K562 (cell line): Measurements from ENCODE around the gene PTPN14. TPM values are rescaled to one million over a fixed set of nuclear protein-coding genes. Genes with fewer than 3 reads are reported as not detected.

Experiments
- ATAC-seq: fragments of 200-7000 bp; cut with Tn5 transposase; 3 replicates; pipeline ENCODE4 v1.9.1; 2020; ENCODE audit warnings: moderate library complexity
- BruUV-seq: library from RNA; stranded (reverse); fragments of 400-500 nt; replicated peaks from 2 replicates; lab custom pipeline; 2021; lab: Mats Ljungman, UMichigan
- CTCF ChIA-PET: fragments of 300-600 bp; formaldehyde crosslinking; extraction: SDS; loops from one replicate; lab custom pipeline; 2021; ENCODE audit warnings: low intra/inter-chr PET ratio; lab: Yijun Ruan, JAX
- POLR2A ChIA-PET: fragments of 300-600, 350-650 bp; sonication (Branson Sonifier 250); formaldehyde crosslinking; extraction: SDS; loops from one replicate; lab custom pipeline; 2021; ENCODE audit warnings: antibody characterized with exemption, inconsistent platforms; lab: Yijun Ruan, JAX
- DNase-seq, 4 experiments: peaks; one replicate each; pipeline versions ENCODE4 v3.0.0 to v3.0.0-alpha.2; 2011 to 2018; ENCODE audit warnings: low spot score in 3 of 4, mixed read lengths in 3 of 4; ENCODE audit errors: extremely low read depth in 1 of 4
- FAIRE-seq: peaks from 2 replicates; lab custom pipeline; 2011; peaks lifted over from hg19 to GRCh38; lab: Jason Lieb, UNC
- H2AFZ ChIP-seq: 2 replicates; pipeline ENCODE4 v1.6.0; 2011; ENCODE audit warnings: low read depth, low read length, control low read depth, inconsistent platforms
- H3K27ac ChIP-seq: fragments of 200-600 bp; 3 replicates; pipeline ENCODE4 v1.8.0; 2011; ENCODE audit warnings: low read depth, mild to moderate bottlenecking, control low read depth, inconsistent platforms, low read length, moderate library complexity, mixed read lengths; ENCODE audit errors: extremely low read depth
- H3K27me3 ChIP-seq, 2 experiments: fragments of 300-600 bp in 1 of 2; 2 replicates in 1 of 2; 3 replicates in 1 of 2; pipeline versions ENCODE4 v1.6.0 to v1.8.0; 2011; ENCODE audit warnings: inconsistent platforms in 2 of 2, low read length in 2 of 2, mild to moderate bottlenecking in 1 of 2, mixed read lengths in 1 of 2, moderate library complexity in 1 of 2; ENCODE audit not compliant: control insufficient read depth in 2 of 2, insufficient read depth in 2 of 2
- H3K36me3 ChIP-seq: fragments of 300-600 bp; 3 replicates; pipeline ENCODE4 v1.8.0; 2011; ENCODE audit warnings: mild to moderate bottlenecking, low read length, inconsistent platforms; ENCODE audit not compliant: control insufficient read depth, insufficient read depth
- H3K4me1 ChIP-seq, 2 experiments: fragments of 200-600 bp in 1 of 2; replicated peaks in 1 of 2; 2 replicates in 1 of 2; 3 replicates in 1 of 2; pipeline versions ENCODE4 v1.5.1 to v1.8.0; 2011; ENCODE audit warnings: inconsistent platforms in 2 of 2, low read length in 2 of 2, mild to moderate bottlenecking in 1 of 2, mixed read lengths in 1 of 2, moderate library complexity in 1 of 2; ENCODE audit not compliant: control insufficient read depth in 2 of 2, insufficient read depth in 2 of 2
- H3K4me2 ChIP-seq: 2 replicates; pipeline ENCODE4 v1.6.1; 2011; ENCODE audit warnings: low read length, control low read depth, inconsistent platforms, mixed read lengths; ENCODE audit not compliant: insufficient read depth
- H3K4me3 ChIP-seq: fragments of 200-600 bp; sonication (generic), shearing (Covaris generic); 2 replicates; pipeline ENCODE4 v1.5.1; 2016; ENCODE audit warnings: control low read depth, inconsistent platforms
- H3K79me2 ChIP-seq: fragments of 200-600 bp; 3 replicates; pipeline ENCODE4 v1.8.0; 2011; ENCODE audit warnings: low read length, inconsistent platforms; ENCODE audit not compliant: control insufficient read depth, insufficient read depth
- H3K9ac ChIP-seq, 2 experiments: 2 replicates each; pipeline versions ENCODE4 v1.6.0 to v1.6.1; 2011; ENCODE audit warnings: low read depth in 2 of 2, low read length in 2 of 2, control low read depth in 1 of 2, inconsistent platforms in 1 of 2, mild to moderate bottlenecking in 1 of 2, mixed read lengths in 1 of 2; ENCODE audit not compliant: insufficient read depth in 1 of 2
- H3K9me1 ChIP-seq: one replicate; pipeline ENCODE4 v1.6.0; 2011; ENCODE audit warnings: inconsistent platforms, mild to moderate bottlenecking, low read length, moderate library complexity; ENCODE audit not compliant: control insufficient read depth, insufficient read depth
- H3K9me3 ChIP-seq: replicated peaks from 2 replicates; pipeline ENCODE4 v1.5.1; 2011; ENCODE audit warnings: low read depth, low read length, inconsistent platforms; ENCODE audit not compliant: control insufficient read depth, insufficient read depth
- H4K20me1 ChIP-seq: replicated peaks from 2 replicates; pipeline ENCODE4 v1.6.1; 2011; ENCODE audit warnings: low read length, inconsistent platforms, mixed read lengths; ENCODE audit not compliant: control insufficient read depth, insufficient read depth
- CREM ChIP-seq: IDR thresholded peaks from 2 replicates; pipeline ENCODE4 v1.6.1; 2014; ENCODE audit warnings: antibody characterized with exemption, low read depth
- MGA ChIP-seq: fragments of 450-650 bp; IDR thresholded peaks from 2 replicates; pipeline ENCODE4 v1.6.1; 2016; ENCODE audit warnings: mild to moderate bottlenecking, moderate library complexity
- RBM14 ChIP-seq: fragments of 200-400 bp; formaldehyde crosslinking; IDR thresholded peaks from 2 replicates; pipeline ENCODE4 v1.6.1; 2018; ENCODE audit warnings: low read depth, mild to moderate bottlenecking, low read length, moderate library complexity, borderline replicate concordance; ENCODE audit not compliant: insufficient read depth
- SREBF1 ChIP-seq: fragments of 150-350 bp; IDR thresholded peaks from 2 replicates; pipeline ENCODE4 v1.6.1; 2014; ENCODE audit warnings: antibody characterized with exemption, low read depth, low read length, borderline replicate concordance
- XRCC3 ChIP-seq: fragments of 450-650 bp; IDR thresholded peaks from 2 replicates; pipeline ENCODE4 v1.6.1; 2017; ENCODE audit warnings: mild to moderate bottlenecking, moderate library complexity
- ZNF133 ChIP-seq: fragments of 250-450 bp; sonication (Bioruptor Pico); IDR thresholded peaks from 2 replicates; pipeline ENCODE4 v1.4.0; 2020; ENCODE audit warnings: mild to moderate bottlenecking
- in situ Hi-C: fragments of 300-500 bp; cut with MboI; formaldehyde crosslinking; loops from 4 replicates; pipeline ENCODE4 v1.15.0; 2018; ENCODE audit warnings: inconsistent platforms, mixed read lengths
- intact Hi-C: fragments of 100-400 bp; cut with micrococcal nuclease; formaldehyde crosslinking; loops from 2 replicates; pipeline ENCODE4 v1.14.2; 2022
- polyA plus RNA-seq, 8 experiments: library from polyadenylated mRNA; depleted of rRNA in 4 of 8; stranded (reverse) in 5 of 8; unstranded in 3 of 8; fragments of >200 nt; fragmentation: Nextera tagmentation in 2 of 8; fragmentation: Illumina TruSeq in 1 of 8; extraction: Ambion mirVana in 2 of 8; extraction: Trizol in 1 of 8; gene quantifications; 2 replicates each; pipeline versions ENCODE4 v1.2.1 to v1.2.3, GENCODE V29; 2011 to 2014; ENCODE audit warnings: inconsistent platforms in 1 of 8, missing spikeins in 1 of 8
- total RNA-seq, 7 experiments: library from RNA; depleted of rRNA in 6 of 7; stranded (reverse); fragments of >200 nt in 6 of 7; fragmentation: Illumina TruSeq in 2 of 7; extraction: Trizol in 2 of 7; gene quantifications; 2 replicates each; pipeline versions ENCODE4 v1.2.1 to v1.2.3, GENCODE V29; 2011 to 2021; ENCODE audit warnings: low replicate concordance in 1 of 7
- TF ChIP-seq, protein P1 (sequence below): sonication (generic); formaldehyde crosslinking; IDR thresholded peaks from 2 replicates; pipeline ENCODE4 v1.8.0; 2022; ENCODE audit warnings: missing genetic modification reagents, mild to moderate bottlenecking, borderline replicate concordance

PTPN14 gene
- total and polyA plus RNA-seq, 9 of the 15 experiments (the other 6 are each of a cell fraction or from before 2014, with no cell fraction given) = 0.01 to 0.29 (median 0.04) TPM; not detected in 6

- Histone ChIP-seq H3K4me3 (no peak overlapping the region), H3K9me3 (no peaks in the 10 kb centered on the region), H3K9me1 (no peaks in the 10 kb centered on the region), H3K27me3 (no peaks in the 10 kb centered on the region), H3K79me2 (0 out of 3 replicates have a peak, but pooled peaks cover 2% of the 10 kb centered on the region), H4K20me1 (no peaks in the 10 kb centered on the region), H3K4me1 (peaks cover 0 to 3% of the 10 kb centered on the region in 2 experiments; a peak in 1 of 5 replicates), H3K27ac (no peak overlapping the region), H2AFZ (no peak overlapping the region), H3K4me2 (no peak overlapping the region), H3K9ac (no peak overlapping the region), H3K36me3 (0 out of 3 replicates have a peak, but pooled peaks cover 2% of the 10 kb centered on the region)
- intact Hi-C loops (no loop called here), in situ Hi-C loops (no loop called here)
- BruUV-seq = no TSS peak
- DNase-seq (no peak), FAIRE-seq (no peak), ATAC-seq (no peak)
- CTCF ChIA-PET = no interaction called here
- POLR2A ChIA-PET = no interaction called here
- TF ChIP-seq ZNF133 (CRISPR knock-in tag) (no peak), MGA (no peak), RBM14 (no peak), CREM (no peak), XRCC3 (no peak), SREBF1 (no peak)
- TF ChIP-seq, protein P1, sequence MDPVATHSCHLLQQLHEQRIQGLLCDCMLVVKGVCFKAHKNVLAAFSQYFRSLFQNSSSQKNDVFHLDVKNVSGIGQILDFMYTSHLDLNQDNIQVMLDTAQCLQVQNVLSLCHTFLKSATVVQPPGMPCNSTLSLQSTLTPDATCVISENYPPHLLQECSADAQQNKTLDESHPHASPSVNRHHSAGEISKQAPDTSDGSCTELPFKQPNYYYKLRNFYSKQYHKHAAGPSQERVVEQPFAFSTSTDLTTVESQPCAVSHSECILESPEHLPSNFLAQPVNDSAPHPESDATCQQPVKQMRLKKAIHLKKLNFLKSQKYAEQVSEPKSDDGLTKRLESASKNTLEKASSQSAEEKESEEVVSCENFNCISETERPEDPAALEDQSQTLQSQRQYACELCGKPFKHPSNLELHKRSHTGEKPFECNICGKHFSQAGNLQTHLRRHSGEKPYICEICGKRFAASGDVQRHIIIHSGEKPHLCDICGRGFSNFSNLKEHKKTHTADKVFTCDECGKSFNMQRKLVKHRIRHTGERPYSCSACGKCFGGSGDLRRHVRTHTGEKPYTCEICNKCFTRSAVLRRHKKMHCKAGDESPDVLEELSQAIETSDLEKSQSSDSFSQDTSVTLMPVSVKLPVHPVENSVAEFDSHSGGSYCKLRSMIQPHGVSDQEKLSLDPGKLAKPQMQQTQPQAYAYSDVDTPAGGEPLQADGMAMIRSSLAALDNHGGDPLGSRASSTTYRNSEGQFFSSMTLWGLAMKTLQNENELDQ = no peak
These were observed 249.9 kb downstream of the PTPN14 start for GRCh38 chr1:214301526-214301925.
